ENCODE measurements around the gene PCDHGA11.
"Not testable (repeated sequence)": the region's sequence is repeated elsewhere in the genome, so short reads cannot be mapped to it uniquely, and the experiment has no call there.

PCDHGA11 gene

DNA sequence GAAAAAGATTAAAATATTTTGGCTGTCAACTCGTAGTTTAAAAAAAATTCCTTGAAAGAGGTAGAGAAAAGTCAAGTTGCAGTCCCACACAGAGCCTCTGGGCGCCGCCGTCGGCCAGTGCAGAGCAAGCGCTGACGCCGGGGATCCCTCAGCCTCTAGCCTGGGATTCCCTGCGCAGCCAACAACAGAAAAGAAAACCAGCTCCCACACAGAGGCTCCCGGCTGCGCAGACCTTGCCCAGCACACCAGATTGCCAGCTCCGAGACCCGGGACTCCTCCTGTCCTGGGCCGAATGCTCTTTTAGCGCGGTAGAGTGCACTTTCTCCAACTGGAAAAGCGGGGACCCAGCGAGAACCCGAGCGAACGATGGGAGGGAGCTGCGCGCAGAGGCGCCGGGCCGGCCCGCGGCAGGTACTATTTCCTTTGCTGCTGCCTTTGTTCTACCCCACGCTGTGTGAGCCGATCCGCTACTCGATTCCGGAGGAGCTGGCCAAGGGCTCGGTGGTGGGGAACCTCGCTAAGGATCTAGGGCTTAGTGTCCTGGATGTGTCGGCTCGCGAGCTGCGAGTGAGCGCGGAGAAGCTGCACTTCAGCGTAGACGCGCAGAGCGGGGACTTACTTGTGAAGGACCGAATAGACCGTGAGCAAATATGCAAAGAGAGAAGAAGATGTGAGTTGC lies 3.2 kb upstream of the PCDHGA11 start, which contains the start of gene PCDHGB7:
Gene PCDHGB7, plus strand, starts transcription at position 184 of the 679 bp plus-strand sequence. Its CDS starts 183 bp downstream, at position 367.
- H3K36me3 ChIP-seq (ENCODE audit: control insufficient read depth in 2 of 2, insufficient read depth in 1 of 2, low read length in 2 of 2); H3K4me1 ChIP-seq (ENCODE audit: control insufficient read depth, insufficient read depth, low read length); H3K27ac ChIP-seq (ENCODE audit: extremely low read depth, low read depth, low read length); H3K9me3 ChIP-seq (ENCODE audit: control insufficient read depth, insufficient read depth, low read depth, low read length); POLR2A ChIA-PET: not testable (repeated sequence)
- CTCF ChIA-PET = interaction anchor here (0.6 to 7.0 kb wide), 20 partner anchors 10 to 552 kb away, joined by 3 to 160 read pairs (median 4); partner anchors contain the start of genes PCDHA11, PCDHGA1, PCDHGB1 and PCDHGB3
- H3K4me3 ChIP-seq (ENCODE audit: low read depth, low read length) = peak within 1 kb of the TSS; percentile 16; the same call in 1 of the 2 replicates

DNA sequence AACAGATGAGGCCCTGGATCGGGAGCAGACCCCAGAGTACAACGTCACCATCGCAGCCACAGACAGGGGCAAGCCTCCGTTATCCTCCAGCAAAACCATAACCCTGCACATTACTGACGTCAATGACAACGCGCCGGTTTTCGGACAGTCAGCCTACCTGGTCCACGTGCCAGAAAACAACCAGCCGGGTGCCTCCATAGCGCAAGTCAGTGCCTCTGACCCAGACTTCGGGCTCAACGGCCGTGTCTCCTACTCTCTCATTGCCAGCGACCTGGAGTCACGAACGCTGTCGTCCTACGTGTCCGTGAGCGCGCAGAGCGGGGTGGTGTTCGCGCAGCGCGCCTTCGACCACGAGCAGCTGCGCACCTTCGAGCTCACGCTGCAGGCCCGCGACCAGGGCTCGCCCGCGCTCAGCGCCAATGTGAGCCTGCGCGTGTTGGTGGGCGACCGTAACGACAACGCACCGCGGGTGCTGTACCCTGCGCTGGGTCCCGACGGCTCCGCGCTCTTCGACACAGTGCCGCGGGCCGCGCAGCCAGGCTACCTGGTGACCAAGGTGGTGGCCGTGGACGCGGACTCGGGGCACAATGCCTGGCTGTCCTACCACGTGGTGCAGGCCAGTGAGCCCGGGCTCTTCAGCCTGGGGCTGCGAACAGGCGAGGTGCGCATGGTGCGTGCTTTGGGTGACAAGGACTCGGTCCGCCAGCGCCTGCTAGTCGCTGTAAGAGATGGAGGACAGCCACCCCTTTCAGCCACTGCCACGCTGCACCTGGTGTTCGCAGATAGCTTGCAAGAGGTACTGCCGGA lies 1.6 kb upstream of the PCDHGA11 start:
- no peaks in the 10 kb centered on the region for H3K36me3 ChIP-seq (ENCODE audit: control insufficient read depth in 2 of 2, insufficient read depth in 1 of 2, low read length in 2 of 2)
- H3K4me3 ChIP-seq (ENCODE audit: low read depth, low read length) = no peak overlapping the region
- no peaks in the 10 kb centered on the region for H3K4me1 ChIP-seq (ENCODE audit: control insufficient read depth, insufficient read depth, low read length)
- ChIA-PET CTCF (interaction anchor here (0.6 to 7.0 kb wide), 9 partner anchors 11 to 145 kb away, joined by 3 to 160 read pairs (median 3); partner anchors contain the start of genes PCDHGA12, PCDHGB1 and PCDHGB3), POLR2A (no interaction called here)
- no peak for TF ChIP-seq ZNF521 (tag by site-specific recombination; IDR thresholded peaks at IDR 0.05)
- TF ChIP-seq, protein P1, sequence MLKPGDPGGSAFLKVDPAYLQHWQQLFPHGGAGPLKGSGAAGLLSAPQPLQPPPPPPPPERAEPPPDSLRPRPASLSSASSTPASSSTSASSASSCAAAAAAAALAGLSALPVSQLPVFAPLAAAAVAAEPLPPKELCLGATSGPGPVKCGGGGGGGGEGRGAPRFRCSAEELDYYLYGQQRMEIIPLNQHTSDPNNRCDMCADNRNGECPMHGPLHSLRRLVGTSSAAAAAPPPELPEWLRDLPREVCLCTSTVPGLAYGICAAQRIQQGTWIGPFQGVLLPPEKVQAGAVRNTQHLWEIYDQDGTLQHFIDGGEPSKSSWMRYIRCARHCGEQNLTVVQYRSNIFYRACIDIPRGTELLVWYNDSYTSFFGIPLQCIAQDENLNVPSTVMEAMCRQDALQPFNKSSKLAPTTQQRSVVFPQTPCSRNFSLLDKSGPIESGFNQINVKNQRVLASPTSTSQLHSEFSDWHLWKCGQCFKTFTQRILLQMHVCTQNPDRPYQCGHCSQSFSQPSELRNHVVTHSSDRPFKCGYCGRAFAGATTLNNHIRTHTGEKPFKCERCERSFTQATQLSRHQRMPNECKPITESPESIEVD (tag by site-specific recombination; IDR thresholded peaks at IDR 0.05) = no peak
- no peaks in the 10 kb centered on the region; the same call in 1 of the 2 replicates for H3K9me3 ChIP-seq (ENCODE audit: control insufficient read depth, insufficient read depth, low read depth, low read length)
- no peak overlapping the region for H3K27ac ChIP-seq (ENCODE audit: extremely low read depth, low read depth, low read length)

DNA sequence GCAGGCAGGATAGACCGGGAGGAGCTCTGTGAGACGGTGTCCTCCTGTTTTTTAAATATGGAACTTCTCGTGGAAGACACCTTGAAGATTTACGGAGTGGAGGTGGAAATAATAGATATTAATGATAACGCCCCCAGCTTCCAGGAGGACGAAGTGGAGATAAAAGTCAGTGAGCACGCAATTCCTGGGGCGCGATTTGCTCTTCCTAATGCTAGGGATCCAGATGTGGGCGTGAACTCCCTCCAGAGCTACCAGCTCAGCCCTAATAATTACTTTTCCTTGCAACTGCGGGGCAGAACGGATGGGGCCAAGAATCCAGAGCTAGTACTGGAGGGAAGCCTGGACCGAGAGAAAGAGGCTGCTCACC lies 621 bp downstream of the PCDHGA11 start:
- TF ChIP-seq KLF9 (tag by site-specific recombination; IDR thresholded peaks at IDR 0.05; ENCODE audit: low read depth) (peak; percentile 41; the same call in 1 of the 2 replicates), ZNF610 (tag by site-specific recombination; IDR thresholded peaks at IDR 0.05; ENCODE audit: borderline replicate concordance) (no peak)
- ChIA-PET CTCF (interaction anchor here (0.6 to 7.0 kb wide), 55 partner anchors 8 to 222 kb away, joined by 3 to 160 read pairs (median 5); partner anchors contain the start of genes DIAPH1, PCDHB11, PCDHB14 and PCDHB15), POLR2A (interaction anchor here (0.9 to 1.5 kb wide), 3 partner anchors 100 to 103 kb away, joined by 3 to 6 read pairs (median 4); partner anchors contain the start of gene TAF7)
- Histone ChIP-seq H3K9me3 (ENCODE audit: control insufficient read depth, insufficient read depth, low read depth, low read length) (no peaks in the 10 kb centered on the region; the same call in 1 of the 2 replicates), H3K27ac (ENCODE audit: extremely low read depth, low read depth, low read length) (no peak overlapping the region), H3K4me3 (ENCODE audit: low read depth, low read length) (peak overlapping the region; percentile 67), H3K4me1 (ENCODE audit: control insufficient read depth, insufficient read depth, low read length) (no peaks in the 10 kb centered on the region), H3K36me3 (ENCODE audit: control insufficient read depth in 2 of 2, insufficient read depth in 1 of 2, low read length in 2 of 2) (no peaks in the 10 kb centered on the region)

DNA sequence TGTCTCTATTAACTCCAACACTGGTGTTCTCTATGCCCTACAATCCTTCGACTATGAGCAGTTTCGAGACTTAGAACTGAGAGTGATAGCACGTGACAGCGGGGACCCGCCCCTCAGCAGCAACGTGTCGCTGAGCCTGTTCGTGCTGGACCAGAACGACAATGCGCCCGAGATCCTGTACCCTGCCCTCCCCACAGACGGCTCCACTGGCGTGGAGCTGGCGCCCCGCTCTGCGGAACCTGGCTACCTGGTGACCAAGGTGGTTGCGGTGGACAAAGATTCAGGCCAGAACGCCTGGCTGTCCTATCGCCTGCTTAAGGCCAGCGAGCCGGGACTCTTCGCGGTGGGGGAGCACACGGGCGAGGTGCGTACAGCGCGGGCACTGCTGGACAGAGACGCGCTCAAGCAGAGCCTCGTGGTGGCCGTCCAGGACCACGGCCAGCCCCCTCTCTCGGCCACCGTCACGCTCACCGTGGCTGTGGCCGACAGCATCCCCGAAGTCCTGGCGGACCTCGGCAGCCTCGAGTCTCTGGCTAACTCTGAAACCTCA lies 2.0 kb downstream of the PCDHGA11 start:
- POLR2A ChIA-PET = no interaction called here
- no peaks in the 10 kb centered on the region; the same call in 1 of the 2 replicates for H3K9me3 ChIP-seq (ENCODE audit: control insufficient read depth, insufficient read depth, low read depth, low read length)
- TF ChIP-seq, protein P2, sequence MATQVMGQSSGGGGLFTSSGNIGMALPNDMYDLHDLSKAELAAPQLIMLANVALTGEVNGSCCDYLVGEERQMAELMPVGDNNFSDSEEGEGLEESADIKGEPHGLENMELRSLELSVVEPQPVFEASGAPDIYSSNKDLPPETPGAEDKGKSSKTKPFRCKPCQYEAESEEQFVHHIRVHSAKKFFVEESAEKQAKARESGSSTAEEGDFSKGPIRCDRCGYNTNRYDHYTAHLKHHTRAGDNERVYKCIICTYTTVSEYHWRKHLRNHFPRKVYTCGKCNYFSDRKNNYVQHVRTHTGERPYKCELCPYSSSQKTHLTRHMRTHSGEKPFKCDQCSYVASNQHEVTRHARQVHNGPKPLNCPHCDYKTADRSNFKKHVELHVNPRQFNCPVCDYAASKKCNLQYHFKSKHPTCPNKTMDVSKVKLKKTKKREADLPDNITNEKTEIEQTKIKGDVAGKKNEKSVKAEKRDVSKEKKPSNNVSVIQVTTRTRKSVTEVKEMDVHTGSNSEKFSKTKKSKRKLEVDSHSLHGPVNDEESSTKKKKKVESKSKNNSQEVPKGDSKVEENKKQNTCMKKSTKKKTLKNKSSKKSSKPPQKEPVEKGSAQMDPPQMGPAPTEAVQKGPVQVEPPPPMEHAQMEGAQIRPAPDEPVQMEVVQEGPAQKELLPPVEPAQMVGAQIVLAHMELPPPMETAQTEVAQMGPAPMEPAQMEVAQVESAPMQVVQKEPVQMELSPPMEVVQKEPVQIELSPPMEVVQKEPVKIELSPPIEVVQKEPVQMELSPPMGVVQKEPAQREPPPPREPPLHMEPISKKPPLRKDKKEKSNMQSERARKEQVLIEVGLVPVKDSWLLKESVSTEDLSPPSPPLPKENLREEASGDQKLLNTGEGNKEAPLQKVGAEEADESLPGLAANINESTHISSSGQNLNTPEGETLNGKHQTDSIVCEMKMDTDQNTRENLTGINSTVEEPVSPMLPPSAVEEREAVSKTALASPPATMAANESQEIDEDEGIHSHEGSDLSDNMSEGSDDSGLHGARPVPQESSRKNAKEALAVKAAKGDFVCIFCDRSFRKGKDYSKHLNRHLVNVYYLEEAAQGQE (tag by site-specific recombination; IDR thresholded peaks at IDR 0.05) = 0 out of 2 replicates have a peak, but pooled peaks have one; percentile 50
- TF ChIP-seq ZNF221 (tag by site-specific recombination; IDR thresholded peaks at IDR 0.05; ENCODE audit: borderline replicate concordance) = no peak
- TF ChIP-seq ZNF571 (tag by site-specific recombination; IDR thresholded peaks at IDR 0.05) = no peak
- no peak for TF ChIP-seq GLIS1 (tag by site-specific recombination; IDR thresholded peaks at IDR 0.05)

More for the DNA sequence above, 2.0 kb downstream of the PCDHGA11 start:
- no peaks in the 10 kb centered on the region for H3K36me3 ChIP-seq (ENCODE audit: control insufficient read depth in 2 of 2, insufficient read depth in 1 of 2, low read length in 2 of 2)
- no peak overlapping the region for H3K27ac ChIP-seq (ENCODE audit: extremely low read depth, low read depth, low read length)
- CTCF ChIA-PET = interaction anchor here (0.6 to 7.0 kb wide), 7 partner anchors 14 to 229 kb away, joined by 3 to 160 read pairs (median 6); partner anchors contain the start of gene PCDHB14
- no peak overlapping the region for H3K4me3 ChIP-seq (ENCODE audit: low read depth, low read length)
- H3K4me1 ChIP-seq (ENCODE audit: control insufficient read depth, insufficient read depth, low read length) = no peaks in the 10 kb centered on the region
